Activated CD4-positive, alpha-beta T cell treated with anti-CD3 and anti-CD28 coated beads, Interleukin-10, Interleukin-2, amounts not matched to agents 100 ng/mL and 50 ng/mL, durations not matched to agents 16 hours and 8 hours (primary cell): Measurements from ENCODE around the gene KIF5B.
A peak's percentile ranks its signal among the peaks of the same experiment; 100 is the strongest.
"Not testable (repeated sequence)": the region's sequence is repeated elsewhere in the genome, so short reads cannot be mapped to it uniquely, and the experiment has no call there.

Experiments used
- DNase-seq: peaks from one replicate; pipeline ENCODE4 v3.0.0-alpha.2; 2020

Gene KIF5B

DNA sequence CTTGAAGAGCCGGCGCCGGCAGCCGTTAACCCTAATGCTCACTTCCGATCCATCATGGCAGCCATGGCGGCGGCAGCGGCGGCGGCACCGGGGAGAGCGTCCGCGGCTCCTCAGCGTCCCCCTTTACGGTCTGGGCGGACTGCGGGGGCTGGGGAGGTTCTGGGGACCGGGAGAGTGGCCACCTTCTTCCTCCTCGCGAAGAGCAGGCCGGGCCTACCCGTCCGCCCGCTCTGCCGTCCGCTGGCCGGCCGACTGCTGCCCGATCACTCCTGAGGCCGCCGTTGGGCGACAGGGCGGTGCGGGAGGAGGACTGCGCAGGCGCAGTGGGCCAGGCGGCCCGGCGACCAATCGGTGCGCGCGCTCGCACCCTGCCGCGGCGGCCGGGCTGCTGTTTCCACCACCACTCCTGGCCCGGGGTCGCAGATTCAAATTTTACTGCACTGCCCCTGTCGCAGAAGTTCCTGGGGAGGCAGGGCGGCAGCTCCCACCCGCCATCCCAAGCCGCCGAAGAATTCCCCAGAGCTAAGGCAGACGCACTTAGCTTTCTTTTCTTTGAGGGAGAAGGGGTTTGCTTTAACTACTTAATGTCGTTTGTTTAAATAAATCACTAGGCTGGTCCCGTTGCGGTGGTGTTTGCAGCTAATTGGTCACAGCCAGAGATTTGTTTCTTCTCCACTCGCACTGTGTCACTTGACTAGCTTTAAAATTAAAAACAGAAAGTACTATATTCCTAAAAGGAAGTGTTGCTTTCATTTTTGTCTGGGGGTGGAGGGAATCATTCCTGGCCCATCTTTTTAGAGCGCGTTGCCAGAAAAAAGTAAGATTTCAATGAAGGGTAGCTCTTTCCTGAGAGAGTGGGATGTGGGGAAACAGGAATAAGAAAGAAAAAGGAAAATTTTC lies at the start of gene KIF5B:
KIF5B (minus strand) TSS at position 290 of the 900 bp plus-strand sequence. CDS start 452 bp downstream, outside the sequence.
- peak; percentile 94 for DNase-seq

DNA sequence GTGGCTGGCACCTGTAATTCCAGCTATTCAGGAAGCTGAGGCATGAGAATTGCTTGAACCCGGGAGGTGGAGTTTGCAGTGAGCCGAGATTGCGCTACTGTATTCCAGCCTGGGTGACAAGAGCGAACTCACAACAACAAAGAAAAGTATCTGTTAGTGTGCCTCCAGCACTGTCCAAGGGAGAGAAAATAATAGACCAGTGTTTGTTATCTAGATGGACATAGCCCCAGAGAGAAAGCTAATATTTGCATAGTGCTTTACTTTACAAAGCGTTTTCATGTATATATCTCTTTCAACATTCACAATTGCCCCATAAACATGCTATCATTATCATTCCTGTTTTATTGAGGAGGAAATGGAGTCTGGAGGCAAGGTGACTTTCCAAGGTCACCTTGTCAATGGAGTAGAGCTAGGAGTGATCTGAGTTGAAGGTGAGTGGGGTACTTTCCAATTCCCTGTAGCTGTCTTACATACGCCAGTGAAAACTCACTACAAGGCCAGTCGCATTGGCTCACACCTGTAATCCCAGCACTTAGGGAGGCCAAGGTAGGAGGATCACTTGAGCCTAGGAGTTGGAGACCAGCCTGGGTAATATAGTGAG lies 49.7 kb upstream of the KIF5B start:
- DNase-seq, result no peak

DNA sequence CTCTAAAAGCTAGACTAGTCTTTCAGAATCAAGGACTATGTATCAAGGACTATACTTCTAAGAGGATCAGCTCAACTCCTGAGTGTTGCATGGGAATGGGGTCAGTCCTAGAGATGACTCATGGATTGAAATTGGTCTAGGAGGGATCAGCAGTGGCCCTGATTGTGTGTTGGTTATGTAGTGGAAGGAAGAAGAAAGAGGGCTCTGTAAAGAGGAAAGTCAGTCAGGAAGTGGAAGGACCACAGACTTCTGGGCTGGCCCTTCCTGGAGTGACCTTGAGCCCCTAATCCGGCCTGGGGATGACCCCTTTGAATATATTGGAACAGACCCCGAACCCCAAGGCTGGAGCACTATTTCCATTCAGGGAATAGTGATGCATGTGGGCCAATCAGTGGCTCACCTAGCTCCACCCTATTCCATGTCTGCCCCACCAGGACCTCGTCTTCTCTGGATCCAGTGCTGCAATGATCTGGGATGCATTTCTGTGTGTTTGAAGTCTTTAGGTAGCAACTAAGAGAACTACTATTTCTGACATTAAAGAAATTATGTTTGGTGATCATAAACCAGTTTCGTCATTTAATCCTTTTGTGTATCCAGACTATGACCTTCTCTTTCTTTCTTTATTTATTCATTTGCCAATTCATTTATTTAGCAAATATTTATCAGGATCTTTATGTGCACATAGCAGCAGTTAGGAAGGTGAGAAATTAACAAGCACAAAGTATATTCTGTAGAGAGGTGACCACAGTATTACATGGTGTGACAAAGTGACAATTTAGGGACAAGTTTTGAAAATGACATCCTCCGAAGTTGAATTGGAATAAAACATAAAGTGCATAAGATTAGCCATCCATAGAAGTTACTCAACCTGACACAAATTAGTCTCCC lies 48.6 kb upstream of the KIF5B start:
- no peak for DNase-seq

DNA sequence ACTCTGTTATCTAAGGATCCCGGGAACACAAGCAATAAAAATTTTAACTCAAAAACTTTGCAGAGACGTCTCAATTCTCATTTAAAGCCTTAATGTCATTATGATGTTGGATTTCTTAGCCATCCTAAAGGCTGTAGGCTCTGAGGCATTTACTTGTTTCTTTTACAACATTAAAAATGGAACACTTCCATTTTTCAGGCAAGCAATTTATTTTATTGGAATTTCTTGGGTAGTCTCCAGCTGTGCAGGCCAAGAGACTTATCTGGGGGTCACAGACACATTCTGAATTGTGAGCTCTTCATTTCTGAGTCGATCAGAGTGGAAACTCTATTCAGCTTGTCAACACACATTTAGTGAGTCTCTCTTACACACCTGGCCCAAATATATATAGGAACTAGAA lies 48.0 kb upstream of the KIF5B start:
- DNase-seq, result no peak

DNA sequence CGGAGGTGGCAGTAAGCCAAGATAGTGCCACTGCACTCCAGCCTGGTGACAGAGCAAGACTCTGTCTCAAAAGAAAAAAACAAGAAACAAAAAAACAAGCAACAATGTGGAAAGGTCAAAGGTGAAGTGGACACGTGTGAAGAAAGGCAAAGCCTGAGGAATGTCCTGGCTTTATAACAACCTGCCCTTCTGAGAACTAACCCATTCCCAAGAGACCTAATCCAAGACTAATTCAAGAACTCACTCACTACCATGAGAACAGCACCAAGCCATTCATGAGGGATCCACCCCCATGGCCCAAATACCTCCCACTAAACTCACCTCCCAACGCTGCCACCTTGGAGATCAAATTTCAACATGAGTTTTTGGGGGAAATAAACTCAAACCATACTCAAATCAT lies 47.5 kb upstream of the KIF5B start:
- DNase-seq, result no peak

DNA sequence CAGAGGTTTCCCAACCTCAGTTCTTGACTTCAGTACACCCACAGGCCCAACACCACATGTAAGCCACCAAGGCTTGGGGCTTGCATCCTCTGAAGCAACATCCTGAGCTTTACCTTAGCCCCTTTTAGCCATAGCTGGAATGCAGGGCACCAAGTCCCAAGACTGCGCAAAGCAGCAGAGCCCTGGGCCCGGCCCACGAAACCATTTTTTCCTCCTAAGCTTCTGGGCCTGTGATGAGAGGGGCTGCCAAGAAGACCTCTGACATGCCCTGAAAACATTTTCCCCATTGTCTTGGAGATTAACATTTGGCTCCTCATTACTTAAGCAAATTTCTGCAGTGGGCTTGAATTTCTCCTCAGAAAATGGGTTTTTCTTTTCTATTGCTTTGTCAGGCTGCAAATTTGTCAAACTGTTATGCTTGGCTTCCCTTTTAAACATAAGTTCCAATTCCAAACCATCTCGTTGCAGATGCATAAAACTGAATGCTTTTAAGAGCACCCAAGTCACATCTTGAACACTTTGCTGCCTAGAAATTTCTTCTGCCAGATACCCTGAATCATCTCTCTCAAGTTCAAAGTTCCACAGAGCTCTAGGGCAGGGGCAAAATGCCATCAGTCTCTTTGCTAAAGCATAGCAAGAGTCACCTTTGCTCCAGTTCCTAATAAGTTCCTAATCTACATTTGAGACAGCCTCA lies 42.5 kb upstream of the KIF5B start:
- not testable (repeated sequence) for DNase-seq

DNA sequence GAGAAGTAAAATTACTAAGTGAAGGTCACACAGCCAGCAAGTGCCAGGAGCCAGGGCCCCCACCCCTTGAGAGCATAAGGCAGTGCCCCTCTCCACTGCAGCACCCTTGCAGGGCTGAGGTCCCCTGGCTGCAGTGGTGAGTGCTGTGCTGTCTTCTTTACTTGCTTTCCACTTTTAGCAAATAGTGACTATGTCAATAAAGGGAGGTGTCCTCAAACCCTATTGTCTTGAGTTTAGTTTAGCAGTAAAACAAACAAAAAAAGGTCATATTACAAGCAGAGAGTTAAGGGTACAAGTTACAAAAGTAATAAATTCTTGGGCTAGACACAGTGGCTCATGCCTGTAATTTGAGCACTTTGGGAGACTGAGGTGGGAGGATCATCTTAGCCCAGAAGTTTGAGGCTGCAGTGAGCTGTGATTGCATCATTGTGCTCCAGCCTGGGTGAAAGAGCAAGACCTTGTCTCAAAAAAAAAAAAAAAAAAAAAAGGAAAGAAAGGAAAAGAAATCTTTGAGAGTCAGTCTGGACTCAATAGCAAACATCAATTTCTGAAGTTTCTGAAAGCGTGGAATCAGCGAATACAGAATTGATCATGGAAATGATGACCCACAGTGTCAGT lies 39.0 kb upstream of the KIF5B start:
- DNase-seq, result no peak

DNA sequence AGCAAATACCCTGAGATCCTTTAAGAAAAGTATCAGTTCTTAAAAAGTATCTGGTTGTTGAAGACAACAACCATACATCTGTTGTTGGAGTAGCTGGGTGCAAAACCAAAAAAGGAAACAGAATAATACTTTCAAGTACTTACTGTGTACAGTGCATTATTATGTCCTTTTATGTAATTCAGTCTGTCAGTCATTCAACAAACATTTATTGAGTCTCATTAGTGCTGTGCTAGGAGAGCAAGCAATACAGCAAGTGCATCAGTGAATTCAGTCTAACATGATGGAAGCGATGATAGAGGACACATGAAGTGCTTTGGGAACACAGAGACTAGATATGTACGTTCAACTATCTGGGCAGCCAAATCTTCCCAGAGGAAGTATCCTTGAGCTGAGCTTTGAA lies 37.4 kb upstream of the KIF5B start:
- no peak for DNase-seq

DNA sequence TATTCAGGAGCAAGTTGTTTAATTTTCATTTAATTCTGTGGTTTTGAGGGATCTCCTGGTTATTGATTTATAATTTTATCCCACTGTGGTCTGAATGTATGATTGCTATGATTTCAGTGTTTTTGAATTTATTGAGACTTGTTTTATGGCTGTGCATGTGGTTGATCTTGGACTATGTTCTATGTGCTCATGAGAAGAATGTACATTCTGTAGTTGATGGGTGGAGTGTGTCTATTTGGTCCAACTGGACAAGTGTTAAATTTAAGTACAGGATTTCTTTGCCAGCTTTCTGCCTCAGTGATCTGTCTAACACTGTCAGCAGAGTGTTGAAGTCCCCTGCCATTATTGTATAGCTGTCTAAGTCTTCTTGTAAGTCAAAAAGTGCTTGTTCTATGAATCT lies 34.8 kb upstream of the KIF5B start:
- DNase-seq, result no peak

DNA sequence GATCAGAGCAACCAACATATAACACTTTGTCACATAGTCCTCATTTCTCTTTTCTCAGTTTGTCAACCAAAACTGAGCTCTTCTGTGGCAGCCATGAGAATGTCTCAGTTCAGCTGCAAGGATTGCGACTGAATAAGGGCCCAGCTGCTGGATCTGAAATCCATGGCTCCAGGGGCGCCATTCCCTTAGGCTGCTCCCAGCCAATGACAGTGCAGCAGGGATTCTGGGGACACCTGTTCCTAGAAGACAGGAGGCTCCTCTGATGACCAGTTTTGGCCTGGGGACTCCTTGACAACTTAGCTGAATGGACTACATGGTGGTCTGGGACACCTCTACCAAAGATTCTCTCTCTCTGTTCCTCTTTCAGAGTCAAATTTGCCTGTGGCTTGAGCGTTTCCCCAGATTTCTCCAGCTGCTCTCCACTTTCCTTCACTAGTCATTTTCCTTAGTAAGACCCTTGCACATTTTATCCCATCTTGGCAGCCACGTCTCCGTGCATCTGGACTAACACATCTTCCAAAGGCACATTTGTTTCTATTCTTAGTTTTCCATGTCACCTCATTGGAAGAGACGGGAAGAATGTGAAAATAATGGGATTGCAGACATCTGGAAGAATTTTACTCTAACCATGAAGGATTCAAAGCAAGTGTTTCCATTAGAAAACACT lies 28.1 kb upstream of the KIF5B start:
- DNase-seq, result no peak

DNA sequence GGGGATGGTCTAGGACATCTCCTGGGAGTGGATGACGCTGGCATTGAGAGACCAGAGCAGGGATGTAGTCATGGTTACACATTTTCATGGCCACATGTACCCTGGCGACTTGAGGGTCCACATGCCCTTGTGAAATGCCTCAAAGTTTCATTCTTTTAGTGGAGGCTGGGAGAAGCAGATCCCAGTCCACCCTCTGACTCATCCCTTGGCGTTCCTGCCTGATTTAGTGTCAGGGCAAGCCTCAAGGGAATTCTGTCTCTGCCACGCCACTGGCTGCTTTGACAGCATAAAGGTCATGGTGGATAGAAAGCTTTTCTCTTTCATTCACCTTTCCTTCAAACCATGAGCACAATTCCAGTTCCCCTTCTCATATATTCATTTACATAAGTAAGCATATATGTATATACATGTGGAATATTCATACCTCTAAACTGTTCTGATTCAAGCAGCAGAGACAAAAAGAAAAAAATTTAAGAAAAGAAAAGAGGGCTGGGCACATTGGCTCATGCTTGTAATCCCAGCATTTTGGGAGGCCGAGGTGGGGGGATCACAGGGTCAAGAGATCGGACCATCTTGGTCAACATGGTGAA lies 21.8 kb upstream of the KIF5B start:
- no peak for DNase-seq

DNA sequence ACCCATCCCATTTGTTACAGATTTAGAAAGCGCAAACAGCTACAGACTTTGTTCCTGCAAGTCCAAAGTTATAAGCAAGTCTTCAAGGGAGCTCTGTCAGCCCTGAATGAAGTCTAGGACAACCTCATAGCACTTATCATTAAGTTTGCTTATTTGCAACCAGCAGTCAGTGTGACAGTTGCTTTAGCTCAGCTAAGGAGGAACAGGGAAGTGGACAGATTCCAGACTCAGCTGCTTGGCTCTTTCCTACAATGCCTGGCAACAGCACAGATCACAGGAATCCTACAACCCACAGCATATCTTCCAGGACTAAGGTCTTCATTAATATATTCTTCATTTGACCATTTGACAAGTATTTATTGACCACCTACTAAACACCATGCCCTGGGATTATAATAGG lies 17.4 kb upstream of the KIF5B start:
- DNase-seq, result no peak

DNA sequence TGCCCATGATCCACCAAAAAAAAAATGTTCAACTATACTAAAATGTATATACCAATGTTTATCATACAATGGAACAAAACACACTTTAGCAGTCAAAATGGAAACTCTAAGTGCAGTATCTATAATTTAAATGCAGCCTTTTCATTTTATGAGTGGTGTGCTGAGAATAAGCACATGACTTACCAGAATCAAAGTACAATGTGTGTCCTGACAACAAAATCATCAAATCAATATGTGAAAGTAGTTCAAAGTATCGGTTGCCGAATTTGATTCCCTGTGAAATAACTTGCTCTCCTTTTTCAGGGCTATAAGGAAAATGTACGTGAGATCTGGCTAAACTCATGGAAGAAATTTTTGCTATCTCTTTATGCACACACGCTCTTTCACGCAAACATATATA lies 16.9 kb upstream of the KIF5B start:
- no peak for DNase-seq

DNA sequence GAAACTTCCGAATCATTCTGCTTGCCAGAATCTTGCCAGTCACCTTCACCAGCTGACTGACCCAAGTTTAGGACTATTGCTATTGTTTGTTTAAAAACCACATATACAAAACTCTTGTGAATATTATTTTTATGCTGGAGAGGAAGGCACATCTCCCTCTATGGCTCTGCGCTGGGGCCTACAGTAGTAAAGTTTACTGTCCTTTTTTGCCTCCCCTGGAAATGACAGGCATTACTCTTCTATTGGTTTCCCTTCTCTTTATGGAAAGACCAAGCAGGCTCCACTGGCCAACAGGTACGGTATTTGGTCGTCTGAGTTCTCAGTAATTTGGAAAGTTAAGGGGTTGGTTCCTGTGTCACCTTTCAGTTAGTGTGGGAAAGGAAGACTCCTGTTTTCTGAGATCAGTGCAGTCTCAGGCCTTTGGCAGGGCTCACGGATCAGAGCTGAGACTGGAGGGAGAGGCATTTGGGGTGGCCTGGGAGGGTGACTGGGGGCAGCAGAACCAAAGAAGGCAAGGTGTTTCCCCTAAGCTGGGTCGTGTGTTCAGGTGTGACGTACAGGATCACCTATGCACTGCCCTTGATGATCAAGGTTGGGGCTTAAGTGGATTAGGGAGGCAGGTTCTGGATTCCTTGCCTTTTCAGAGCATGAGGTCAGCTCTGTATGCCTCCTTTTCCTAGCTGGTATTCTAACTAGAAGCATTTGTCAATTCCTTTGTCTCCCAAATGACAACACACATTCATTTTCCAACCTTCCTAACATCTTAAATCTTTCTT lies 16.0 kb upstream of the KIF5B start:
- no peak for DNase-seq

DNA sequence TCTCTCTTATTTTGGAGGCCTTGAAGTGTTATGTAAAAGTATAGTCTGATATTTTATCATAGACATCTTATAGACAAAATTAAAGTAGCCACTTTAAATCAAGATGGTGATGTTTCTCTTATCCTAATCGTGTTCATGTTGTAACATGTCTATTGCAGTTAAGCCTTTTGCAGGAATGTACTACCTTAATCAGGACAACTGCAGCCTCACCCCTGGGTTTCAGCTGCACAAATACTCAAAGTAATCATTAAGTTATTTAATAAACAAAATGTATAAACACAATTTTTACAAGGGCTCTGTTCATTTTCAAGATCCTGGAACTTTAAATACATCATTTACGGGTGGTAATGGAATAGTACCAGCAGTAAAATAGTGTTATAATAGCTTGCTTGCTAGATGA lies 14.4 kb upstream of the KIF5B start:
- no peak for DNase-seq

DNA sequence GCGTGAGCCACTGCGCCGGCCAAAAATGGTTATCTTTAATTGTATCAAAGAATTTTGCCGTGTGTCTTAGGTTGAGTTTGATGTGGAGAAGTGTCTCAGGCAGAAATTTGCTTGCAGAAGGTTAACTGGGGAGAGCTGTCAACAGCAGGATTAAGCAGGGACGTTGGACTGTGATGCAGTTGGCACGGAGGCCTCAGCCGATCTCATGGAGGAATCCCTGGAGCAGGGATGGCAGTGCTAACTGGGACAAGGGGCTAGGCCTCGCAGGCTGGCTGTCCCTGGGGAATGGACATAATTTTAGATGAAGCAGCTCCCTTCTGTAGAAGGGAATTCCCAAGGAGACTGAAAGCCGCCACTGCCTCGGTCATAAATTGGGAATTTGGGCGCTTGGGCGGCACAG lies 12.3 kb upstream of the KIF5B start:
- no peak for DNase-seq

DNA sequence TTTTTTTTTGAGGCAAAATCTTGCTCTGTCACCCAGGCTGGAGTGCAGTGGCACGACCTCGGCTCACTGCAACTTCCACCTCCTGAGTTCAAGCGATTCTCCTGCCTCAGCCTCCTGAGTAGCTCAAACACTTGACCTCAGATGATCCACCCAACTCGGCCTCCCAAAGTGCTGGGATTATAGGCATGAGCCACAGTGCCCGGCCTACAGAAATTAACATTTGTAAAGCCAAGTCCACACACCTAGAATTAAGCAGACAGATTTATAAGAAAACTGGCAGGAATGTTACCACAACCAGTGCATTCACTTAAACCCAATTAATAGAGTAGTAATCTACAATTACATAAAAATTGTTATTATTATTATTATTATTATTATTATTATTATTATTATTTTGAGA lies 11.7 kb upstream of the KIF5B start:
- not testable (repeated sequence) for DNase-seq

DNA sequence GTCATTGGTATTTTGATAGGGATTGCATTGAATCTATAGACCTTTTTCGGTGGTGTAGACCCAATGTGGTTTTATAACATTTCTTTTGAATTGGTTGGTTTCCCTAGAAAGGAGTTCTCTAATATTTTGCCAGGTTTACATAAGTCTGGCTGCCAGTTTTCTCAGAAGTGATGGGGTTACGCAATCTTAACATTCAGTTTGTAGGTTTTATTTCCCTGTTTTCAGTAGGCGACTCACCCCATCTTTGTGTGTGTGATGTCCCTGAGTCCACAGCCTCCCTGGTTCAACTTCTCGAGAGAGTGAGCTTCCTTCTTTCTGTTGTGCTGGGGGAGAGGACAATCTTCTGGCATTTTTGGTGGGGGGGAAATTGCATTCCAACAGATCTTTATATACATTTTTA lies 9.6 kb upstream of the KIF5B start:
- no peak for DNase-seq

DNA sequence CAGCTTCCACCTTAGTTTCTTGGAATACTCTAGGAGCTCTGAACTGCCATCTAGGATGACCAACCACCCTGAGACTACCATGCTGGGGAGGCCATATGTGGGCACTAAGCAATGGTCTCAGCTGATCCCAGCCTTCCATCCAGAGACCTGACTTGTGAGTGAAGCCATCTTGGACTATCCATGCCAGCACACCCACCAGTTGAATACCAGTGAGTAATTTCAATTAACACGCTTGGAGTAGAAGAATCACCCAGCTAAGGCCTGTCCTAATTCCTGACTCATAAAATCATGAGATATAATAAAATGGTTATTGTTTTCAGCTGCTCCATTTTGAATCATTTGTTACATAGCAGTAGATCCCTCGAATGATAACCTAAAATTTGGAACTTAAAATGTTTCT lies 5.2 kb upstream of the KIF5B start:
- DNase-seq, result no peak

DNA sequence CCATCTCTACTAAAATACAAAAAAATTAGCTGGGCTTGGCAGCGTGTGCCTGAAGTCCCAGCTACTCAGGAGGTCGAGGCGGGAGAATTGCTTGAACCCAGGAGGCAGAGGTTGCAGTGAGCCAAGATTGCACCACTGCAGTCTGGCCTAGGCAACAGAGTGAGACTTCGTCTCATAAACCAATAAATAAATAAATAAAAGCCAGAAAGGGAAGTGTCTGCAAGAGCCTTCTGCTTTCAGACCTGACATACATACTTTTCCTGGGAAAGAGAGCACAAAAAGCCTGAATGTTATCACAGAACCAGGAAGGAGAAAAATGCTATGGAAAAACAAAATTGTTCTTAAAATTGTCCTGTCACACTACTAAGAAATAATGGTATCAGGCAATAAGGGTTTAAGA lies 4.1 kb upstream of the KIF5B start:
- no peak for DNase-seq

DNA sequence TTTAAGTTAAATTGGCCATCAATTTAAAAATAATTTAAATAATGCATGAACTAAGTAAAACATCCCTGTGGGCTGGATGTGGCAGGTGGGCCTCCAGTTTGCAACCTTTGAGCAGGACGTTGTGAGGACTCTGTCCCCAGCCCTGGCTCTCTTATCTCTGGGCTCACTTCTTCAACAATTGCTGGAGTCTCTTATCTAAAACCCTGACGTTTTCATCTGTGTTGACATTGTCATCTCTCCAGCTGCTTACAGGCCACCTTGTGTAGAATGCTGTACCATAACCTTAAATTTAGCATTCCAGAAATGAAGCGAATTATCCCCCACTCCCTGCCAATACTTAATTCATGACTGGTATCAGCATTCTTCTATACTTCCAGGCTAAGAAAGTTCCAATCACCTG lies 3.2 kb upstream of the KIF5B start:
- no peak for DNase-seq
